HL-60 (cell line): Measurements from ENCODE around the gene PSMB7.
A peak's percentile ranks its signal among the peaks of the same experiment; 100 is the strongest.

Experiments used
- DNase-seq, 2 experiments: peaks; one replicate each; pipeline ENCODE4 v3.0.0-alpha.2; 2010 to 2020; ENCODE audit warnings: low read depth in 1 of 2, low spot score in 1 of 2
- H3K27ac ChIP-seq: fragments of 250-450 bp; sonication (Bioruptor Pico); replicated peaks from 2 replicates; pipeline ENCODE4 v1.5.1; 2020; ENCODE audit warnings: mild to moderate bottlenecking, moderate library complexity
- H3K27me3 ChIP-seq: fragments of 250-450 bp; sonication (Bioruptor Pico); 2 replicates; pipeline ENCODE4 v1.5.1; 2021; ENCODE audit warnings: mild to moderate bottlenecking, moderate library complexity; ENCODE audit not compliant: insufficient read depth, poor library complexity, severe bottlenecking
- H3K4me3 ChIP-seq: replicated peaks from 2 replicates; pipeline ENCODE4 v1.5.1; 2011; ENCODE audit warnings: mild to moderate bottlenecking, control low read depth, low read length; ENCODE audit not compliant: insufficient read depth
- CTCF ChIP-seq: IDR thresholded peaks from one replicate; pipeline ENCODE4 v1.5.1; 2011; ENCODE audit warnings: low read length, control low read depth, inconsistent platforms; ENCODE audit not compliant: insufficient read depth
- GABPA ChIP-seq: IDR thresholded peaks from 2 replicates; pipeline ENCODE4 v1.6.1; 2012; ENCODE audit warnings: low read depth
- POLR2AphosphoS5 ChIP-seq: IDR thresholded peaks from 2 replicates; pipeline ENCODE4 v1.6.1; 2012; ENCODE audit warnings: low read depth
- REST ChIP-seq: IDR thresholded peaks from 2 replicates; pipeline ENCODE4 v1.6.1; 2012; ENCODE audit warnings: low read depth; ENCODE audit not compliant: insufficient replicate concordance
- SPI1 ChIP-seq: IDR thresholded peaks from 2 replicates; pipeline ENCODE4 v1.6.1; 2012; ENCODE audit warnings: low read depth, mild to moderate bottlenecking, borderline replicate concordance

Gene PSMB7

GRCh38 chr9:124321416-124321815 lies 93.8 kb downstream of the PSMB7 start:
- no peak for DNase-seq
- TF ChIP-seq REST (no peak), POLR2AphosphoS5 (no peak)
- Histone ChIP-seq H3K4me3 (no peak overlapping the region), H3K27ac (peak overlapping the region; percentile 59; the same call in 1 of the 2 replicates), H3K27me3 (no peaks in the 10 kb centered on the region)

- Histone ChIP-seq H3K4me3 (no peak overlapping the region), H3K27me3 (no peaks in the 10 kb centered on the region), H3K27ac (no peak overlapping the region)
- TF ChIP-seq CTCF: peak; percentile 96
- no peak for TF ChIP-seq SPI1
- peak; percentile 34 to 60 for DNase-seq
Observed at GRCh38 chr9:124320062-124320973, 94.9 kb downstream of the PSMB7 start.

- Histone ChIP-seq H3K27ac (no peak overlapping the region), H3K27me3 (no peaks in the 10 kb centered on the region), H3K4me3 (no peak overlapping the region)
- no peak for TF ChIP-seq GABPA
- no peak for DNase-seq
Observed at GRCh38 chr9:124315882-124316281, 99.4 kb downstream of the PSMB7 start.

- Histone ChIP-seq H3K27me3 (no peaks in the 10 kb centered on the region), H3K27ac (no peak overlapping the region), H3K4me3 (no peak overlapping the region)
- TF ChIP-seq GABPA (no peak), REST (no peak), CTCF (no peak), POLR2AphosphoS5 (no peak), SPI1 (no peak)
- no peak for DNase-seq
Observed at GRCh38 chr9:124313940-124314339, 101.3 kb downstream of the PSMB7 start.
